Endothelial cell (in vitro differentiated cells): ENCODE measurements around the gene MAN1A2. TPM values are rescaled to one million over a fixed set of nuclear protein-coding genes. Genes with fewer than 3 reads are reported as not detected.

ENCODE experiments used
- DNase-seq: peaks from one replicate; pipeline ENCODE4 v3.0.0; 2021; ENCODE audit warnings: low spot score
- H3K27ac Mint-ChIP-seq: one replicate; pipeline ENCODE4 v1.8.0; 2021; ENCODE audit warnings: mixed read lengths, inconsistent platforms; ENCODE audit not compliant: unreplicated experiment
- H3K27me3 Mint-ChIP-seq: one replicate; pipeline ENCODE4 v1.8.0; 2021; ENCODE audit warnings: mild to moderate bottlenecking, moderate library complexity, mixed read lengths, inconsistent platforms; ENCODE audit not compliant: unreplicated experiment
- H3K36me3 Mint-ChIP-seq: one replicate; pipeline ENCODE4 v1.8.0; 2021; ENCODE audit warnings: mild to moderate bottlenecking, low read depth, mixed read lengths, inconsistent platforms; ENCODE audit not compliant: unreplicated experiment
- H3K4me1 Mint-ChIP-seq: one replicate; pipeline ENCODE4 v1.8.0; 2021; ENCODE audit warnings: mild to moderate bottlenecking, mixed read lengths, inconsistent platforms; ENCODE audit not compliant: unreplicated experiment
- H3K4me3 Mint-ChIP-seq: one replicate; pipeline ENCODE4 v1.8.0; 2021; ENCODE audit warnings: mild to moderate bottlenecking, mixed read lengths, inconsistent platforms; ENCODE audit not compliant: unreplicated experiment
- H3K9me3 Mint-ChIP-seq: one replicate; pipeline ENCODE4 v1.8.0; 2021; ENCODE audit warnings: mixed read lengths, inconsistent platforms; ENCODE audit not compliant: unreplicated experiment
- total RNA-seq: library from RNA; stranded (reverse); fragmentation: NEBNext Ultra II Directional; extraction: Animal tissue kit (Norgen Biotek cat#: 25700); gene quantifications from one replicate; pipeline ENCODE4 v1.2.1, GENCODE V29; 2021; ENCODE audit not compliant: unreplicated experiment
- TF ChIP-seq, protein P1 (sequence below): fragments of 200-600 bp; sonication (generic); IDR thresholded peaks from one replicate; pipeline ENCODE4 v1.5.0; 2021; ENCODE audit warnings: antibody characterized with exemption; ENCODE audit not compliant: unreplicated experiment

The MAN1A2 gene
- total RNA-seq, 1 donor from 2014 or later = 36.4 TPM

DNA sequence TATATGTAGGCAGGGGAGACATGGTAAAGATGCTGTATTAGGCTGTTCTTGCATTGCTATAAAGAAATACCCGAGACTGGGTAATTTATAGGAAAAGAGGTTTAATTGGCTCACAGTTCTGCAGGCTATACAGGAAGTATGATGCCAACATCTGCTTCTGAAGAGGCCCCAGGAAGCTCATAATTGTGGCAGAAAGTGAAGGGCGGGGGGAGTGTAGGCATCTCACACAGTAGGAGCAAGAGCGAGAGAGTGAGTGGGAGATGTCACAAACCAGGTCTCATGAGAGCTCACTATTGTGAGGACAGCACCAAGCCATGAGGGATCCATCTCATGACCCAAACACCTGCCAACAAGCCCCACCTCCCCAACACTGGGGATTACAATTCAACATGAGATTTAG lies 21.1 kb downstream of the MAN1A2 start:
- Mint-ChIP-seq H3K27me3 (peaks cover 1% of the 10 kb centered on the region), H3K4me3 (no peak overlapping the region), H3K27ac (no peak overlapping the region), H3K36me3 (no peaks in the 10 kb centered on the region), H3K4me1 (peaks cover 16% of the 10 kb centered on the region), H3K9me3 (no peaks in the 10 kb centered on the region)
- TF ChIP-seq, protein P1, sequence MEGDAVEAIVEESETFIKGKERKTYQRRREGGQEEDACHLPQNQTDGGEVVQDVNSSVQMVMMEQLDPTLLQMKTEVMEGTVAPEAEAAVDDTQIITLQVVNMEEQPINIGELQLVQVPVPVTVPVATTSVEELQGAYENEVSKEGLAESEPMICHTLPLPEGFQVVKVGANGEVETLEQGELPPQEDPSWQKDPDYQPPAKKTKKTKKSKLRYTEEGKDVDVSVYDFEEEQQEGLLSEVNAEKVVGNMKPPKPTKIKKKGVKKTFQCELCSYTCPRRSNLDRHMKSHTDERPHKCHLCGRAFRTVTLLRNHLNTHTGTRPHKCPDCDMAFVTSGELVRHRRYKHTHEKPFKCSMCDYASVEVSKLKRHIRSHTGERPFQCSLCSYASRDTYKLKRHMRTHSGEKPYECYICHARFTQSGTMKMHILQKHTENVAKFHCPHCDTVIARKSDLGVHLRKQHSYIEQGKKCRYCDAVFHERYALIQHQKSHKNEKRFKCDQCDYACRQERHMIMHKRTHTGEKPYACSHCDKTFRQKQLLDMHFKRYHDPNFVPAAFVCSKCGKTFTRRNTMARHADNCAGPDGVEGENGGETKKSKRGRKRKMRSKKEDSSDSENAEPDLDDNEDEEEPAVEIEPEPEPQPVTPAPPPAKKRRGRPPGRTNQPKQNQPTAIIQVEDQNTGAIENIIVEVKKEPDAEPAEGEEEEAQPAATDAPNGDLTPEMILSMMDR = no peak
- DNase-seq = no peak

DNA sequence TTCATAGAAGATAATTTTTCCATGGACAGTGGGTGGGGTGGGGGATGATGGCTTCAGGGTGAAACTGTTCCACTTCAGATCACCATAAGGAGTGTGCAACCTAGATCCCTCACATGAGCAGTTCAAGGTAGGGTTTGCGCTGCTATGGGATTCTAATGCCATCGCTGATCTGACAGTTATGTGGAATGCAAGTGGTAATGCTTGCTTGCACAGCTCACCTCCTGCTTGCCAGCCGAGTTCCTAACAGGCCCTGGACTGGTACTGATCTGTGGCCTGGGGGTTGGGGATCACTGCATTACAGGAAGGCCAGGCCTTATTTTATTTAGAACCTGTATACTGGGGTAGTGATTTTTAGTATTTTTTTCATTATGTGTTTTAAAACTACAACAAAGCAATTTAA lies 22.0 kb downstream of the MAN1A2 start:
- Mint-ChIP-seq H3K4me1 (peaks cover 18% of the 10 kb centered on the region), H3K27ac (no peak overlapping the region), H3K4me3 (no peak overlapping the region), H3K36me3 (no peaks in the 10 kb centered on the region), H3K9me3 (no peaks in the 10 kb centered on the region), H3K27me3 (peaks cover 1% of the 10 kb centered on the region)
- TF ChIP-seq, protein P1 = no peak
- DNase-seq = no peak

DNA sequence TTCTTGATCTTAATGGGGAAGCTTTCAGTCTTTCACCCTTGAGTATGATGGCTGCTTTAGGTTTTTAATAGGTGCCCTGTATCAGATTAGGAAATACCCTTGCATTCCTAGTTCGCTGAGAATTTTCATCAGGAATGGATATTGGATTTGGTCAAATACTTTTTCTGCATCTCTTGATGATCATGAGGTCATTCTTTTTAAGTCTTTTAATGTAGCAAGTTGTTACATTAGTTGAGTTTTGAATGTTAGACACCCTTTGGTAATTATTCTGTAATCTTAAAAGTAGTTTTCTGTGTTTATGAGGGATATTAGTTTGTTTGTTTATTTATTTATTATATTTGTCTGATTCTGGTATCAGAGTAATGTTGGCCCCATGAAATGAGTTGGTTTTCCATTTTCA lies 22.5 kb downstream of the MAN1A2 start:
- H3K9me3 Mint-ChIP-seq = no peaks in the 10 kb centered on the region
- H3K36me3 Mint-ChIP-seq = no peaks in the 10 kb centered on the region
- TF ChIP-seq, protein P1 = no peak
- H3K27me3 Mint-ChIP-seq = peaks cover 1% of the 10 kb centered on the region
- no peak for DNase-seq
- H3K4me3 Mint-ChIP-seq = no peak overlapping the region
- H3K27ac Mint-ChIP-seq = no peak overlapping the region
- peaks cover 18% of the 10 kb centered on the region for H3K4me1 Mint-ChIP-seq

DNA sequence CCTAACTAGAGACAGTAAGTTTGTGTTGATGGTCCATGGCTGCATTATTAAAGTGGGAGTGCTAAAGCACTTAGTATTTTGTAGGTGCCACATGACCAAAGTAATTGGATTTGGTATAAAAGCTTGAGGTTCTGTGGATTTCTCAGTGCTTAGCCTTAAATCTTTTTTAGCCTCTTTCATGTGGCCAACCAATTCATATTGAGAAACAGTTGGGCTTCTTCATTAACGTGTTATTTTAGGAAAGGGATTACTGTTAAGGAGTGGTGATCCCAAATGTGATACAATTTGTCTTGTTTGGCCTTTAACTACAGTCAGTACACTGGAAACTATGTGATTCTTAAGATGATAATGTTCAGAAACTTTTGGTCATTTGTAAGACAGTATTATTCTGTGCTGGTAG lies 25.5 kb downstream of the MAN1A2 start:
- no peak for DNase-seq
- H3K4me1 Mint-ChIP-seq = peaks cover 18% of the 10 kb centered on the region
- no peaks in the 10 kb centered on the region for H3K9me3 Mint-ChIP-seq
- H3K27ac Mint-ChIP-seq = no peak overlapping the region
- no peak overlapping the region for H3K4me3 Mint-ChIP-seq
- TF ChIP-seq, protein P1 = no peak
- peaks cover 1% of the 10 kb centered on the region for H3K27me3 Mint-ChIP-seq
- H3K36me3 Mint-ChIP-seq = no peaks in the 10 kb centered on the region

DNA sequence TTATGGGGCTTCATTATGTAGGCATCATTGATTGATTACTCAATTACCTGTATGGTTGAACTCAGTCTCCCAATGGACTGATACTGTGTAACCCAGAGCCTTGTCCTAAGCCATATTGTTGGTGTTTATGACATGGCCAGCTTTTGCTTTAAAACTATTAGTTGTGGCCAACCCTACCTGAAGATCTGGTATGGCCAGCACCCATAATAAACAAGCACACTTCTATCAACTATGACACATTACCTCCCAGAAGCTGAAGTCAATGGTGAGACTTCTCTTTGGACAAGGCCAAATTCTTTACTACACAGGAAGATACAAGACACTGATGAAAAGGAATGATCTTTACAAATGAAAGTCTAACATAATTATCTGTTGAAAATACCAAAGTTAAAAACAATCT lies 28.8 kb downstream of the MAN1A2 start:
- Mint-ChIP-seq H3K9me3 (no peaks in the 10 kb centered on the region), H3K27me3 (peaks cover 4% of the 10 kb centered on the region), H3K27ac (no peak overlapping the region), H3K36me3 (no peaks in the 10 kb centered on the region), H3K4me1 (peaks cover 12% of the 10 kb centered on the region), H3K4me3 (no peak overlapping the region)
- TF ChIP-seq, protein P1 = no peak
- no peak for DNase-seq
